Chondrocyte (in vitro differentiated cells): ENCODE data around the gene LRIG3. TPM values are rescaled to one million over a fixed set of nuclear protein-coding genes. Genes with fewer than 3 reads are reported as not detected.
A peak's percentile ranks its signal among the peaks of the same experiment; 100 is the strongest.

Experiments
- DNase-seq: peaks from one replicate; pipeline ENCODE4 v3.0.0; 2021; ENCODE audit warnings: mixed read lengths, low spot score
- H3K27ac Mint-ChIP-seq: one replicate; pipeline ENCODE4 v1.8.0; 2021; ENCODE audit warnings: mild to moderate bottlenecking, moderate library complexity, mixed read lengths; ENCODE audit not compliant: unreplicated experiment
- H3K27me3 Mint-ChIP-seq: 2 replicates; pipeline ENCODE4 v1.8.0; 2021; ENCODE audit warnings: low read depth, mixed read lengths
- H3K36me3 Mint-ChIP-seq: 2 replicates; pipeline ENCODE4 v1.8.0; 2021; ENCODE audit warnings: low read depth, mixed read lengths
- H3K4me1 Mint-ChIP-seq: 2 replicates; pipeline ENCODE4 v1.8.0; 2021; ENCODE audit warnings: low read depth, mild to moderate bottlenecking, mixed read lengths
- H3K4me3 Mint-ChIP-seq: one replicate; pipeline ENCODE4 v1.8.0; 2021; ENCODE audit warnings: mild to moderate bottlenecking, moderate library complexity, mixed read lengths; ENCODE audit not compliant: unreplicated experiment
- H3K9me3 Mint-ChIP-seq: 2 replicates; pipeline ENCODE4 v1.8.0; 2021; ENCODE audit warnings: low read depth, mixed read lengths
- total RNA-seq: library from RNA; stranded (reverse); gene quantifications from 3 replicates; pipeline ENCODE4 v1.2.1, GENCODE V29; 2021
- TF ChIP-seq, protein P1 (sequence below): fragments of 200-600 bp; sonication (generic); IDR thresholded peaks from 2 replicates; pipeline ENCODE4 v1.5.0; 2021; ENCODE audit warnings: antibody characterized with exemption, mild to moderate bottlenecking, moderate library complexity

The LRIG3 gene
- total RNA-seq, 1 donor from 2014 or later: 85.8 TPM

DNA sequence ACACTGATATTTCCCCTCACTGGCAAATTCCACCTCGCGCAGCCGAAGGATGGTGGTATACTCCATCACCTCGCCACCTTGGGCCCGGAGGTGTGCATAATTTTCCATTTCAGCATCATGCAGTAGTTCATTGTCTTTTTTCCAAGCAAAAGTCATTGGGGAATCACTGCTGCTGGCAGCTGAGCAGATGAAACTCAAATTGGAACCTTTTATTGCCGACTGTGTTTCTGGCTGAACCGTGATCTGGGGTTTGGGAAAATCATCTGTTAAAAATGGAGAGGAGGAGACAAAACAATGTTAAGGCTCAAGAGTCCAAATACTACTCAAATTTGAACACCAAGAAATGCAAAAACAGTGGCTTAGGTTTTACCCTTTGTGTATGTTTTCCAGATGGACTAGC lies 39.7 kb downstream of the LRIG3 start:
- no peak for DNase-seq
- H3K9me3 Mint-ChIP-seq: no peaks in the 10 kb centered on the region
- TF ChIP-seq, protein P1, sequence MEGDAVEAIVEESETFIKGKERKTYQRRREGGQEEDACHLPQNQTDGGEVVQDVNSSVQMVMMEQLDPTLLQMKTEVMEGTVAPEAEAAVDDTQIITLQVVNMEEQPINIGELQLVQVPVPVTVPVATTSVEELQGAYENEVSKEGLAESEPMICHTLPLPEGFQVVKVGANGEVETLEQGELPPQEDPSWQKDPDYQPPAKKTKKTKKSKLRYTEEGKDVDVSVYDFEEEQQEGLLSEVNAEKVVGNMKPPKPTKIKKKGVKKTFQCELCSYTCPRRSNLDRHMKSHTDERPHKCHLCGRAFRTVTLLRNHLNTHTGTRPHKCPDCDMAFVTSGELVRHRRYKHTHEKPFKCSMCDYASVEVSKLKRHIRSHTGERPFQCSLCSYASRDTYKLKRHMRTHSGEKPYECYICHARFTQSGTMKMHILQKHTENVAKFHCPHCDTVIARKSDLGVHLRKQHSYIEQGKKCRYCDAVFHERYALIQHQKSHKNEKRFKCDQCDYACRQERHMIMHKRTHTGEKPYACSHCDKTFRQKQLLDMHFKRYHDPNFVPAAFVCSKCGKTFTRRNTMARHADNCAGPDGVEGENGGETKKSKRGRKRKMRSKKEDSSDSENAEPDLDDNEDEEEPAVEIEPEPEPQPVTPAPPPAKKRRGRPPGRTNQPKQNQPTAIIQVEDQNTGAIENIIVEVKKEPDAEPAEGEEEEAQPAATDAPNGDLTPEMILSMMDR: no peak
- H3K27ac Mint-ChIP-seq: peak overlapping the region; percentile 91
- H3K36me3 Mint-ChIP-seq: peaks cover 58% of the 10 kb centered on the region
- no peaks in the 10 kb centered on the region for H3K27me3 Mint-ChIP-seq
- H3K4me3 Mint-ChIP-seq: no peak overlapping the region
- H3K4me1 Mint-ChIP-seq: peaks cover 89% of the 10 kb centered on the region

DNA sequence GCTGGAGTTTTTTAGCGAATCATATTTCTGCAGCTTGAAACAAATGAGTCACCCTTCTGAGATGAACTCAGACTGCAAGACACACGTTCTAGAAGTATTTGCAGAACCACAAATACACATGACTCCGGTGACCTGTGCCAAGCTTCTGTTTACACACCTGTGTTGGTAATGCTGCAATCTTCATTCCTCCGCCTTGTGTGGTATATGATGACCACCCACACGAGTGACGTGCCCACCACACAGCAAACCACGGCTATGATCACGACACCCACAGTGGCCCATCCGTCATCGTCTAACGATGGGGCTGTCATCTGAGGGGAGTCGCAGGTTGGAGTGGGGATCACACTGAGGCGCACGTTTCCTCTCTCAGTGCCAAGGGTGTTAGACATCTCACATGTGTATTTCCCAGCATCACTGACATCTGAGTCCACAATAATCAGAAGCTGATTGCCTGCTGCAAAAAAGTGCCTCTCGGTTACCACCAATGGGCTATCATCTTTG lies 43.0 kb downstream of the LRIG3 start:
- Mint-ChIP-seq H3K9me3 (no peaks in the 10 kb centered on the region), H3K27me3 (no peaks in the 10 kb centered on the region), H3K27ac (peak overlapping the region; percentile 94), H3K4me1 (peaks cover 90% of the 10 kb centered on the region), H3K4me3 (no peak overlapping the region), H3K36me3 (peaks cover 70% of the 10 kb centered on the region)
- TF ChIP-seq, protein P1: no peak
- DNase-seq: no peak

DNA sequence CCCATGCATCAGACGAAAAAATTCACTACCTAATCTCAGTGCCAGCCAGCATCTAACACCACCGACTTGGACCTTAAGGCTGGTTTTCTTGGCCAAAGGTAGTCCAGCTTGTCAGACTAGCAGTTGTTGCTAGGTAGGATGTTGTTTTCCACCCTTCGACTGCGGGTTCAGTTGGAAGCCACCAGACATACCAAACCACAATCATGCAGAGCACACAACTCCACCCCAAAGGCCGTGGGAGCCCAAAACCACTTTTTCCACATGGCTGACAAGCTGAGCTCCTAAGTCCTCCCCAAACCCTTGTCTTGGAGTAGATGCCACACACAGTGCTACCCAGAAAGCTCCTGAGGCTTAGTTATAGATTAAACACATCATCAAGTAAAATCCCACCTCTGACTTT lies 46.8 kb downstream of the LRIG3 start:
- Mint-ChIP-seq H3K27ac (peak overlapping the region; percentile 58), H3K36me3 (peaks cover 60% of the 10 kb centered on the region), H3K4me1 (peaks cover 60% of the 10 kb centered on the region), H3K9me3 (no peaks in the 10 kb centered on the region), H3K27me3 (no peaks in the 10 kb centered on the region), H3K4me3 (no peak overlapping the region)
- DNase-seq: no peak
- TF ChIP-seq, protein P1: no peak

DNA sequence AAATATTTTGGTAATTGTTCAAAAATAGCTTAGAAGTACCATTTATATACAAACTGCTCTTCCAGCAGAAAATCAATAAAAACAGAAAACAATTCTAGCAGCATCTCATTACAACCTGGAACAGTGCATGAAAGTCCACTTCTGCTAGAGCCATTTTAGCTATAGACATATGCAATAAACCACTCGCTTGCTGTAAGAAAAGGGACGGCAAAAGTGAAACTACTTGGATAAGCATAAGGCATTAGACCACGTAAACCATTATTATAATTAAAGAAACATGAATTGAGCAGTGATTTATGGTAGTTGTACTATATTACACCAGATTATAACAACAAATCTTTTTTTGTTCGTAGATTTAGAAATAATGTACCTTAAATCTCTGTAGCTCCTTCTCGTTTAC lies 48.7 kb downstream of the LRIG3 start:
- DNase-seq: no peak
- Mint-ChIP-seq H3K4me3 (no peak overlapping the region), H3K36me3 (peaks cover 67% of the 10 kb centered on the region)

DNA sequence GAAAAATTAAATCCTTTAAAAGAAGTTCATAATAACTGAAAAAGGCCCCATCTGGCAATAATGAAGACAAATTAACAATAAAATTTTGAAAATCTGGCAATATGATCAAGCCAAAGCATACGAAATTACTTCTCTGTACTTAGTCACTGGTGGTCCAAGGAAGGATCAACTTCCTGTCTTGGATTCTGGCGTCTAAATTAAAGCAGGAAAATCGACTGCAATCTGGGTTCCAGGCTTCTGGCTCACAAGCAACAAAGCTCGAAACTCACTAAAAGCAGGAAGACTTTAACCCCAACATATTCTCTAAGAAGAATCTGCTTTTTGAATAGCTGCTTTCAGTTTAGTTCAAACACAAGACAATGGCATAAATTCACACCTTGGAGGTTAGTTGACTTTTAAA lies 49.7 kb downstream of the LRIG3 start:
- Mint-ChIP-seq H3K4me1 (peaks cover 52% of the 10 kb centered on the region), H3K27ac (no peak overlapping the region), H3K27me3 (no peaks in the 10 kb centered on the region), H3K9me3 (no peaks in the 10 kb centered on the region), H3K36me3 (peaks cover 67% of the 10 kb centered on the region), H3K4me3 (no peak overlapping the region)
- DNase-seq: no peak
- TF ChIP-seq, protein P1: no peak

More for the DNA sequence above, 48.7 kb downstream of the LRIG3 start:
- Mint-ChIP-seq H3K27ac (peak overlapping the region; percentile 27), H3K4me1 (peaks cover 57% of the 10 kb centered on the region), H3K27me3 (no peaks in the 10 kb centered on the region), H3K9me3 (no peaks in the 10 kb centered on the region)
- TF ChIP-seq, protein P1: no peak
